HepG2 (cell line): Measurements from ENCODE around the gene SEPTIN2. TPM values are rescaled to one million over a fixed set of nuclear protein-coding genes. Genes with fewer than 3 reads are reported as not detected.

Experiments used
- AKAP8 ChIP-seq: sonication (generic); formaldehyde crosslinking; IDR thresholded peaks from 2 replicates; pipeline ENCODE4 v1.5.1; 2020; ENCODE audit warnings: mild to moderate bottlenecking, missing genetic modification reagents
- BRD4 ChIP-seq: sonication (generic); formaldehyde crosslinking; IDR thresholded peaks from 2 replicates; pipeline ENCODE4 v1.4.0; 2020; ENCODE audit warnings: missing genetic modification reagents
- FOXP1 ChIP-seq, 2 experiments: fragments of 450-650 bp in 1 of 2; IDR thresholded peaks; 2 replicates each; pipeline ENCODE4 v1.6.1; 2017 to 2018; ENCODE audit warnings: antibody characterized with exemption in 1 of 2
- LRRFIP1 ChIP-seq: sonication (generic); formaldehyde crosslinking; conservative IDR thresholded peaks from 2 replicates; pipeline ENCODE4 v1.4.0; 2020; ENCODE audit warnings: missing genetic modification reagents
- PREB ChIP-seq: sonication (generic); formaldehyde crosslinking; IDR thresholded peaks from 2 replicates; pipeline ENCODE4 v1.4.0; 2020; ENCODE audit warnings: missing genetic modification reagents
- SALL2 ChIP-seq: sonication (generic); formaldehyde crosslinking; IDR thresholded peaks from 2 replicates; pipeline ENCODE4 v1.8.1; 2023; ENCODE audit warnings: mild to moderate bottlenecking, missing genetic modification reagents, inconsistent platforms
- SMYD3 ChIP-seq: sonication (generic); formaldehyde crosslinking; IDR thresholded peaks from 2 replicates; pipeline ENCODE4 v1.8.1; 2023; ENCODE audit warnings: mild to moderate bottlenecking, missing genetic modification reagents
- SP140L ChIP-seq: sonication (generic); formaldehyde crosslinking; IDR thresholded peaks from 2 replicates; pipeline ENCODE4 v1.4.0; 2020; ENCODE audit warnings: missing genetic modification reagents, borderline replicate concordance
- SYNCRIP ChIP-seq: fragments of 200-400 bp; formaldehyde crosslinking; IDR thresholded peaks from 2 replicates; pipeline ENCODE4 v1.6.1; 2018; ENCODE audit warnings: mild to moderate bottlenecking, low read depth, low read length; ENCODE audit not compliant: insufficient read depth
- TEF ChIP-seq: sonication (generic); formaldehyde crosslinking; IDR thresholded peaks from 2 replicates; pipeline ENCODE4 v1.5.0; 2020; ENCODE audit warnings: missing genetic modification reagents
- ZFP91 ChIP-seq: sonication (generic); formaldehyde crosslinking; IDR thresholded peaks from 2 replicates; pipeline ENCODE4 v1.9.0; 2022; ENCODE audit warnings: missing genetic modification reagents, mild to moderate bottlenecking, borderline replicate concordance
- ZNF251 ChIP-seq: sonication (generic); formaldehyde crosslinking; IDR thresholded peaks from 2 replicates; pipeline ENCODE4 v1.9.0; 2021; ENCODE audit warnings: mild to moderate bottlenecking, missing genetic modification reagents
- ZNF335 ChIP-seq: sonication (generic); formaldehyde crosslinking; IDR thresholded peaks from 2 replicates; pipeline ENCODE4 v1.4.0; 2020; ENCODE audit warnings: missing genetic modification reagents
- ZNF552 ChIP-seq: sonication (generic); formaldehyde crosslinking; IDR thresholded peaks from 2 replicates; pipeline ENCODE4 v1.9.0; 2022; ENCODE audit warnings: missing genetic modification reagents, mild to moderate bottlenecking, borderline replicate concordance
- ZNF616 ChIP-seq: sonication (generic); formaldehyde crosslinking; IDR thresholded peaks from 2 replicates; pipeline ENCODE4 v1.5.0; 2020; ENCODE audit warnings: low read depth, mild to moderate bottlenecking, missing genetic modification reagents
- ZNF766 ChIP-seq: sonication (generic); formaldehyde crosslinking; IDR thresholded peaks from 2 replicates; pipeline ENCODE4 v1.5.0; 2020; ENCODE audit warnings: missing genetic modification reagents, borderline replicate concordance
- ZNF800 ChIP-seq: sonication (generic); formaldehyde crosslinking; IDR thresholded peaks from 2 replicates; pipeline ENCODE4 v1.4.0; 2020; ENCODE audit warnings: missing genetic modification reagents
- polyA plus RNA-seq, 8 experiments: library from polyadenylated mRNA; depleted of rRNA in 3 of 8; stranded (reverse) in 7 of 8; unstranded in 1 of 8; fragments of >200 nt; fragmentation: Illumina TruSeq in 4 of 8; extraction: Trizol in 4 of 8; gene quantifications; 2 replicates each; pipeline versions ENCODE4 v1.2.1 to v1.2.3, GENCODE V29; 2011 to 2016; ENCODE audit warnings: low read depth in 4 of 8, missing spikeins in 1 of 8, mixed read lengths in 1 of 8; ENCODE audit not compliant: insufficient read depth in 1 of 8
- total RNA-seq, 5 experiments: library from RNA; depleted of rRNA; stranded (reverse); fragments of >200 nt; fragmentation: Illumina TruSeq; extraction: Trizol; gene quantifications; 2 replicates each; pipeline ENCODE4 v1.2.3, GENCODE V29; 2016; ENCODE audit warnings: low read depth in 1 of 5

Gene SEPTIN2
- total and polyA plus RNA-seq, 2 of the 13 experiments (the other 11 are each of a cell fraction or from before 2014, with no cell fraction given) = 493 to 733 TPM

GRCh38 chr2:241359481-241360045 lies 43.8 kb downstream of the SEPTIN2 start (continued):
- TF ChIP-seq ZNF616 (CRISPR knock-in tag) (no peak), FOXP1 (IDR thresholded peaks at IDR 0.05) (no peak), FOXP1 (CRISPR knock-in tag; IDR thresholded peaks at IDR 0.05) (no peak), SYNCRIP (no peak), BRD4 (CRISPR knock-in tag) (no peak), ZNF335 (no peak; the same call in 1 of the 2 replicates), ZFP91 (CRISPR knock-in tag) (0 out of 2 replicates have a peak, but pooled peaks have one; percentile 25), TEF (CRISPR knock-in tag) (no peak), AKAP8 (CRISPR knock-in tag) (no peak), ZNF800 (no peak), SP140L (CRISPR knock-in tag) (no peak), LRRFIP1 (CRISPR knock-in tag) (no peak), SALL2 (CRISPR knock-in tag) (no peak), ZNF552 (CRISPR knock-in tag) (no peak), SMYD3 (CRISPR knock-in tag) (no peak), ZNF251 (CRISPR knock-in tag) (no peak; the same call in 1 of the 2 replicates), ZNF766 (CRISPR knock-in tag) (no peak), PREB (CRISPR knock-in tag) (no peak)
